NT2/D1 (cell line): Measurements from ENCODE around the gene GMEB2.

Source experiments
- YY1 ChIP-seq: IDR thresholded peaks from 2 replicates; pipeline ENCODE4 v1.6.1; 2011; ENCODE audit not compliant: insufficient read length, insufficient read depth
- ZNF274 ChIP-seq: IDR thresholded peaks from 2 replicates; pipeline ENCODE4 v1.6.1; 2011; ENCODE audit warnings: mild to moderate bottlenecking, low read depth, low read length

DNA sequence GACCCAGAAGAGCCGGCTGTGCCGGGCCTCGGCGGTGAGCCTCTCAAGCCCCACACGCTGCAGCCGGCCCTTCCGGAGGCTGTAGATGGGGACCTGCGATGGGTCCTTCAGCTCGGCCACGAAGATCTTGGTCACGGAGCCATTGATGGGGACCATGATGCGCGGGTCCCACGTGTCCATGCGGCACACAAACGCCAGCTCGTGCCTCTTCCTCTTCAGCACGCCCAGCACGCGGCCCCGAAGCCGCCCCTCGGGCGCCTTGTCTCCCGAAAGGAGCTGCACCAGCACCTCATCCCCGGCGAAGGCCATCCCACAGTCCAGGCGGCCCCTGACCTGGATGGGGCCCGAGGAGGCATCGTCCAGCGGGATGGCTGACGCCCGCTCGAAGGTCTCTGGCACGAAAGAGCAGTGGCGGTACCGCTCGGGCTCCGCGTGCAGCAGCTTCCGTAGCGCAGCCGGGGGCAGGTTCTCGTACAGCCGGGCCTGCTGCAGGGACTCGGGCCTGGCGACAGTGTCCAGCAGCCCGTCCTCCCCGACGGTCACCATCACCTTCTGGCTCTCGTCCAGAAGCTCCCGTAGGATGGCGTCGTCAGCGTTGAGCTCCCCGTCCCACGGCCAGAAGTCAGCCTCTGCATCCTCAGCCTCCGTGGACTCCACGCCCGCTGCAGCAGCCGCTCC lies 61.7 kb downstream of the GMEB2 start:
- TF ChIP-seq YY1 = no peak
- TF ChIP-seq ZNF274 = no peak
